ENCODE results near the gene IER2.

DNA sequence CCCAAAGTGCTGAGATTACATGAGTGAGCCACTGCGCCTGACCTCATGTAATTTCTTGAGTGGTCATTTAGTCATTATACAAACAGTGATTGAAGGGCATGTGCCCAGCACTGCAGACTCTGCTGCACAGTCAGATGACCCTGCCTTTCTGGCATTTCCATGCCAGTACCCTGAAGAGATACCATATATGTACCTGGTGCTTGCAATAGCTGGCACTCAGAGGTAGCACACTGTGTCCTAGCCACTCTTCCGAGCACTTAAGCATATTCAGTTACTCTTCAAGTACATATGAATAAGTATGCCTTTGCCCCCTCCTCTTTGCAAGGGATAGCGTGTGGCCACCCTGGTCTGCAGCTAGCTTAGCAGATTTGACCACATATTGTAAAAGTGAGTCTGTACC is 15.6 kb upstream of the IER2 start:
- no peak for TF ChIP-seq YY1 (IDR thresholded peaks at IDR 0.05; ENCODE audit: insufficient read depth, insufficient read length)
- TF ChIP-seq SUZ12 (IDR thresholded peaks at IDR 0.05; ENCODE audit: extremely low read depth, insufficient read depth, insufficient read length), result no peak
